ENCODE results near the gene RBBP8NL. TPM values are rescaled to one million over a fixed set of nuclear protein-coding genes. Genes with fewer than 3 reads are reported as not detected.

RBBP8NL gene
- total RNA-seq, 4 donors from 2014 or later: not detected

GRCh38 chr20:62464990-62465389 is 37.7 kb upstream of the RBBP8NL start:
- no peaks in the 10 kb centered on the region for H3K9me3 ChIP-seq
- peaks cover 0 to 2% (median 0%) of the 10 kb centered on the region in 4 donors for H3K4me1 ChIP-seq
- peaks cover 0 to 66% (median 0%) of the 10 kb centered on the region in 4 donors for H3K27me3 ChIP-seq
- no peak for DNase-seq (ENCODE audit: extremely low spot score)
- TF ChIP-seq POLR2AphosphoS5 (IDR thresholded peaks at IDR 0.05): no peak
- no peak for TF ChIP-seq POLR2A (IDR thresholded peaks at IDR 0.05; ENCODE audit: low read depth)
- TF ChIP-seq EP300 (IDR thresholded peaks at IDR 0.05): no peak
- TF ChIP-seq, protein P1, sequence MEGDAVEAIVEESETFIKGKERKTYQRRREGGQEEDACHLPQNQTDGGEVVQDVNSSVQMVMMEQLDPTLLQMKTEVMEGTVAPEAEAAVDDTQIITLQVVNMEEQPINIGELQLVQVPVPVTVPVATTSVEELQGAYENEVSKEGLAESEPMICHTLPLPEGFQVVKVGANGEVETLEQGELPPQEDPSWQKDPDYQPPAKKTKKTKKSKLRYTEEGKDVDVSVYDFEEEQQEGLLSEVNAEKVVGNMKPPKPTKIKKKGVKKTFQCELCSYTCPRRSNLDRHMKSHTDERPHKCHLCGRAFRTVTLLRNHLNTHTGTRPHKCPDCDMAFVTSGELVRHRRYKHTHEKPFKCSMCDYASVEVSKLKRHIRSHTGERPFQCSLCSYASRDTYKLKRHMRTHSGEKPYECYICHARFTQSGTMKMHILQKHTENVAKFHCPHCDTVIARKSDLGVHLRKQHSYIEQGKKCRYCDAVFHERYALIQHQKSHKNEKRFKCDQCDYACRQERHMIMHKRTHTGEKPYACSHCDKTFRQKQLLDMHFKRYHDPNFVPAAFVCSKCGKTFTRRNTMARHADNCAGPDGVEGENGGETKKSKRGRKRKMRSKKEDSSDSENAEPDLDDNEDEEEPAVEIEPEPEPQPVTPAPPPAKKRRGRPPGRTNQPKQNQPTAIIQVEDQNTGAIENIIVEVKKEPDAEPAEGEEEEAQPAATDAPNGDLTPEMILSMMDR (IDR thresholded peaks at IDR 0.05): no peak
- H3K27ac ChIP-seq (replicated peaks in 1 of 4): no peak overlapping the region
- intact Hi-C loops (cut with DNase I): no loop called here
- no CpG with 5 or more reads among the region's 10 CpGs for WGBS
- H3K4me3 ChIP-seq: no peak overlapping the region
- no peaks in the 10 kb centered on the region for H3K36me3 ChIP-seq

DNA sequence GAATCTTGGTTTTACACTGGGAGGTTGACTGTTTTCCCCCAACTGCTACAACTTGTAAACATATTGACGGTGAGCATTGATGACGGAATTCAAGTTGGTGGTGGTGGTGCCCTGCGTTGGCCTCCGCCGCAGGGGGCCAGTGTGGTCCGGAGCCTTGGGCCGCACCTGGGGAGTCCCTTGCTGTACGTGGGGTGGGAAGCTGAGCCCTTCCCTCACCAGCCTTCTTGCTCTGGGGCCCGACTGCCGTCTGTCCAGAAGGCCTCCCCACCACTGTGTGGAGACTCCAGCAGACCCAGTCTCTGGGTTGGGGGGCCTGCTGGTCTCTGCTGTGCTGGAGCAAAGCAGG is 37.1 kb upstream of the RBBP8NL start:
- WGBS: no CpG with 5 or more reads among the region's 10 CpGs
- H3K27me3 ChIP-seq: peaks cover 0 to 64% (median 0%) of the 10 kb centered on the region in 4 donors
- intact Hi-C loops (cut with DNase I): no loop called here

GRCh38 chr20:62463651-62464424 is 36.5 kb upstream of the RBBP8NL start:
- Histone ChIP-seq H3K4me1 (peaks cover 0 to 2% (median 0%) of the 10 kb centered on the region in 4 donors), H3K27me3 (peaks cover 0 to 64% (median 0%) of the 10 kb centered on the region in 4 donors), H3K36me3 (no peaks in the 10 kb centered on the region), H3K4me3 (no peak overlapping the region), H3K9me3 (no peaks in the 10 kb centered on the region), H3K27ac (replicated peaks in 1 of 4) (no peak overlapping the region)
- intact Hi-C loops (cut with DNase I): no loop called here
- 90% methylated on average over 24 of the region's 25 CpGs for WGBS
- DNase-seq (ENCODE audit: extremely low spot score): no peak
- TF ChIP-seq, protein P1 (IDR thresholded peaks at IDR 0.05): no peak
- no peak for TF ChIP-seq POLR2A (IDR thresholded peaks at IDR 0.05; ENCODE audit: low read depth)
- TF ChIP-seq POLR2AphosphoS5 (IDR thresholded peaks at IDR 0.05): no peak
- no peak for TF ChIP-seq EP300 (IDR thresholded peaks at IDR 0.05)

More for the DNA sequence above, 37.1 kb upstream of the RBBP8NL start:
- H3K36me3 ChIP-seq: no peaks in the 10 kb centered on the region
- H3K27ac ChIP-seq (replicated peaks in 1 of 4): no peak overlapping the region
- TF ChIP-seq, protein P1 (IDR thresholded peaks at IDR 0.05): no peak
- no peak for TF ChIP-seq POLR2AphosphoS5 (IDR thresholded peaks at IDR 0.05)
- no peak for TF ChIP-seq EP300 (IDR thresholded peaks at IDR 0.05)
- TF ChIP-seq POLR2A (IDR thresholded peaks at IDR 0.05; ENCODE audit: low read depth): no peak
- no peaks in the 10 kb centered on the region for H3K9me3 ChIP-seq
- no peak for DNase-seq (ENCODE audit: extremely low spot score)
- no peak overlapping the region for H3K4me3 ChIP-seq
- peaks cover 0 to 2% (median 0%) of the 10 kb centered on the region in 4 donors for H3K4me1 ChIP-seq

- intact Hi-C loops (cut with DNase I): no loop called here
Measured at GRCh38 chr20:62462976-62463592, 35.7 kb upstream of the RBBP8NL start.

More at GRCh38 chr20:62462976-62463592, 35.7 kb upstream of the RBBP8NL start:
- Histone ChIP-seq H3K4me1 (peaks cover 0 to 2% (median 0%) of the 10 kb centered on the region in 4 donors), H3K36me3 (no peaks in the 10 kb centered on the region), H3K27ac (replicated peaks in 1 of 4) (no peak overlapping the region), H3K4me3 (no peak overlapping the region), H3K27me3 (peaks cover 0 to 64% (median 0%) of the 10 kb centered on the region in 4 donors), H3K9me3 (no peaks in the 10 kb centered on the region)
- WGBS: 77% methylated on average over 10 of the region's 15 CpGs
- no peak for DNase-seq (ENCODE audit: extremely low spot score)
- no peak for TF ChIP-seq EP300 (IDR thresholded peaks at IDR 0.05)
- TF ChIP-seq, protein P1 (IDR thresholded peaks at IDR 0.05): no peak
- no peak for TF ChIP-seq POLR2A (IDR thresholded peaks at IDR 0.05; ENCODE audit: low read depth)
- no peak for TF ChIP-seq POLR2AphosphoS5 (IDR thresholded peaks at IDR 0.05)

Measured in esophagus muscularis mucosa (tissue), 4 donors.